Upper lobe of right lung (tissue), 1 donor: ENCODE measurements around the gene SMCO4. TPM values are rescaled to one million over a fixed set of nuclear protein-coding genes. Genes with fewer than 3 reads are reported as not detected.

ENCODE experiments used
- ATAC-seq: fragments of 200-7000 bp; cut with Tn5 transposase; one replicate; pipeline ENCODE4 v1.9.1; 2020; ENCODE audit warnings: mild to moderate bottlenecking, moderate library complexity
- DNase-seq: peaks from one replicate; pipeline ENCODE4 v3.0.0-alpha.2; 2020
- H3K27ac ChIP-seq: fragments of 200-600 bp; one replicate; pipeline ENCODE4 v1.8.0; 2022
- H3K27me3 ChIP-seq: fragments of 200-600 bp; one replicate; pipeline ENCODE4 v1.8.0; 2022; ENCODE audit warnings: mild to moderate bottlenecking
- H3K36me3 ChIP-seq: fragments of 200-600 bp; one replicate; pipeline ENCODE4 v1.8.0; 2022
- H3K4me1 ChIP-seq: fragments of 200-600 bp; one replicate; pipeline ENCODE4 v1.8.0; 2022
- H3K4me3 ChIP-seq: fragments of 200-600 bp; one replicate; pipeline ENCODE4 v1.8.0; 2022; ENCODE audit warnings: mild to moderate bottlenecking
- H3K9me3 ChIP-seq: fragments of 200-600 bp; one replicate; pipeline ENCODE4 v1.8.0; 2022
- intact Hi-C: fragments of 100-400 bp; cut with DNase I; formaldehyde crosslinking; loops from one replicate; pipeline ENCODE4 v1.11.0; 2022
- total RNA-seq: library from RNA; stranded (reverse); fragmentation: NEBNext Ultra II Directional; extraction: Animal tissue kit (Norgen Biotek cat#: 25700); gene quantifications from one replicate; pipeline ENCODE4 v1.2.1, GENCODE V29; 2021
- TF ChIP-seq, protein P1 (sequence below): fragments of 200-600 bp; IDR thresholded peaks from one replicate; pipeline ENCODE4 v1.8.0; 2022; ENCODE audit warnings: antibody characterized with exemption
- donor health status: DM: no; HTN: yes; CAD: no; lungs with severe emphysema.

SMCO4 gene
- total RNA-seq, 1 donor from 2014 or later: 55.7 TPM

DNA sequence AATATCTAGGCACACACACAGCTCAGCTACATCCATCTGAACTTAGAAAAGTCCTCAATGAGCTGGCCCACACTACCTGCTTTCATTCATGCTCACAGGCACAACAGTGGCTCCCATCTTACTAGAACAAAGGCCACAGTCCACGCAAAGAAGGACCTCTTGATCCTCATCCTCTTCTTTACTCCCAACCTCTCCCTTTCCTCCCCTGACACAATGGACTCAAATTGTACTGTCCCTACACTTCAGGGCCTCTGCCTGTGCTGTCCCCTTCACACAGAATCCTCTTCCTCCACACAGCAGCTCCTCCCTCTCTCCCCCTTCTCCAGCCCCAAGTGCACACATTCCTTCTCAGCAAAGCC, 12.7 kb downstream of the SMCO4 start:
- intact Hi-C loops: no loop called here
- H3K4me1 ChIP-seq: peaks cover 42% of the 10 kb centered on the region

DNA sequence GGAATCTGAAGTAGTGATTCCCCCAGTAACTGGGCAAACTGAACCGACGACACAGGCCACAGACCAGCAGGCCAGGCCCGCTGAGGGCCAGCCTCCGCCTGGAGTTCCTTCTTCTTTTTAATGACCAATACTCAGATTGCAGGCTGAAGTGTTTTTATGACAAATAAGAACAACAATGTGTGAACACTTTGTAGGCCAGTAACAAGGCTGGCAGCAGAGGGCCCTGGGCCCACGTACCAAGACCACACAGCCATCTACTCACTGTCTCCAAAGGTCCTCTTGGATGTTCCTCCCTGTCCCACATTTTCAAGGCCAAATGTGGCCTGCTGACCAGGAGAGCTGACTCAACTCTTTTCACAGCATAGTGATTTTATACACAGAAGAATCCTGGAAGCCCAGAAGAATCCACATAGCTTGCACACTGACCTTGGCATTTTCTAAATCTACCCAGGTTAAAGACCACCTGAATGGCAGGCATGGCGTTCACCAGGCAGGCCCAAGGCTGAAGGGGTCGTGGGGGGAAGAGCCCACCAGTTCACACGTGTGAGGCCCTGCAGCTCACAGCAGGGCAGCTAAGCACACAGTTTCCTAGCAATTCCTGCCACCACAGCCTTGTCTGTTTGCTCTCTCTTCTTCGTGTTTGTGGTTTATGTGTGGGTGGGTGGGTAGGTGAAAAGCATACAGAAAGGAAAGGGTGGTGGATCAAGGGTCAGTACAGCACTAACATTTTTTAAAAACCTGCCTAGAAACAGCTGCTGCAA, 13.3 kb downstream of the SMCO4 start:
- H3K36me3 ChIP-seq: no peaks in the 10 kb centered on the region
- no peaks in the 10 kb centered on the region for H3K9me3 ChIP-seq
- H3K4me3 ChIP-seq: no peak overlapping the region
- peak overlapping the region; percentile 67 for H3K27ac ChIP-seq
- ATAC-seq (peak; percentile 60), DNase-seq (peak; percentile 70)
- intact Hi-C loops: no loop called here
- TF ChIP-seq, protein P1, sequence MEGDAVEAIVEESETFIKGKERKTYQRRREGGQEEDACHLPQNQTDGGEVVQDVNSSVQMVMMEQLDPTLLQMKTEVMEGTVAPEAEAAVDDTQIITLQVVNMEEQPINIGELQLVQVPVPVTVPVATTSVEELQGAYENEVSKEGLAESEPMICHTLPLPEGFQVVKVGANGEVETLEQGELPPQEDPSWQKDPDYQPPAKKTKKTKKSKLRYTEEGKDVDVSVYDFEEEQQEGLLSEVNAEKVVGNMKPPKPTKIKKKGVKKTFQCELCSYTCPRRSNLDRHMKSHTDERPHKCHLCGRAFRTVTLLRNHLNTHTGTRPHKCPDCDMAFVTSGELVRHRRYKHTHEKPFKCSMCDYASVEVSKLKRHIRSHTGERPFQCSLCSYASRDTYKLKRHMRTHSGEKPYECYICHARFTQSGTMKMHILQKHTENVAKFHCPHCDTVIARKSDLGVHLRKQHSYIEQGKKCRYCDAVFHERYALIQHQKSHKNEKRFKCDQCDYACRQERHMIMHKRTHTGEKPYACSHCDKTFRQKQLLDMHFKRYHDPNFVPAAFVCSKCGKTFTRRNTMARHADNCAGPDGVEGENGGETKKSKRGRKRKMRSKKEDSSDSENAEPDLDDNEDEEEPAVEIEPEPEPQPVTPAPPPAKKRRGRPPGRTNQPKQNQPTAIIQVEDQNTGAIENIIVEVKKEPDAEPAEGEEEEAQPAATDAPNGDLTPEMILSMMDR: no peak
- no peaks in the 10 kb centered on the region for H3K27me3 ChIP-seq
- peaks cover 44% of the 10 kb centered on the region for H3K4me1 ChIP-seq

More for the DNA sequence above, 12.7 kb downstream of the SMCO4 start:
- Histone ChIP-seq H3K27me3 (no peaks in the 10 kb centered on the region), H3K27ac (peak overlapping the region; percentile 67), H3K36me3 (no peaks in the 10 kb centered on the region), H3K9me3 (no peaks in the 10 kb centered on the region), H3K4me3 (no peak overlapping the region)
- TF ChIP-seq, protein P1: no peak
- ATAC-seq (no peak), DNase-seq (no peak)

DNA sequence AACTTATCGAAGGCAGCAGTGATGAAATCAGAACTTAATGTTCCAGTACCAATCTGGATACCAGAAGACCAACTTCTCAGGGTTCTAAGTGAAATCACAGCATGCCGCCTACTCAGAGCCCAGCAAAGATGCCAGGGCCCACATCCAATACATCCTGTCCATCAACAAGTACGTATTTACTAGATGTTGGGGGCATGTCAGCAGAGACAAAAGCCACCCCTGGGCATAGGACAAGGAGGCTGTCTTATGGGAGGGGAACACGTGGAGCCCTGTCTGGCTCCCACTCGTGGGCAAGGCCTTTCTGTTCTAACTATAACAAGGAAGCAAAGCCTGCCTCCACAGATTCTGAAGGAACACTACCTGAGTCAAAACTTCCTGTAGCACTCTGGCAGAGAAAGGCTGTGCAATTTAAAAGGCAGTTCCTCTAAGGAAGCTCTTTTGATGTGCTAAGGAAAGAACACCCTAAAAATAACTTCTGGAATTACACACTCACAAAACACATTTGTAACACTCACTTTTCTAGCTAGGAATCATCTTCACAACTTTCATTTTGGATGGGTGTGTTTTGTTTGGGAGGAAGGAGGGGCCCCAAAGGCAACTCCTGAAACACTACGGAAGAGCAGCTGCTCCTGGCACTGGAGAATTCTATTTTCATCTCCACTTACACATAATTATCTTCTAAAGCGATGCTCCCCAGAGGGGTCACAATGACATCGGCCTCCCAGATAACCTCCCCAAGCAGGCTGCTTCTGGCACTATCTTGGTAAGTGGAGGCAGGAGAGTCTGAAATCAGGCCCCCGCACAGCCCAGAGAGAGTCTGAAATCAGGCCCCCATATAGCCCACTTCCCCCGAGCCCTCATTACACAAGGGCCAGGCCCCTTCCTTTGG, 14.2 kb downstream of the SMCO4 start:
- ATAC-seq (peak; percentile 48), DNase-seq (no peak)
- TF ChIP-seq, protein P1: no peak
- no peaks in the 10 kb centered on the region for H3K36me3 ChIP-seq
- peaks cover 51% of the 10 kb centered on the region for H3K4me1 ChIP-seq
- H3K4me3 ChIP-seq: no peak overlapping the region
- H3K27me3 ChIP-seq: no peaks in the 10 kb centered on the region
- intact Hi-C loops: no loop called here
- H3K9me3 ChIP-seq: no peaks in the 10 kb centered on the region
- H3K27ac ChIP-seq: peak overlapping the region; percentile 67

DNA sequence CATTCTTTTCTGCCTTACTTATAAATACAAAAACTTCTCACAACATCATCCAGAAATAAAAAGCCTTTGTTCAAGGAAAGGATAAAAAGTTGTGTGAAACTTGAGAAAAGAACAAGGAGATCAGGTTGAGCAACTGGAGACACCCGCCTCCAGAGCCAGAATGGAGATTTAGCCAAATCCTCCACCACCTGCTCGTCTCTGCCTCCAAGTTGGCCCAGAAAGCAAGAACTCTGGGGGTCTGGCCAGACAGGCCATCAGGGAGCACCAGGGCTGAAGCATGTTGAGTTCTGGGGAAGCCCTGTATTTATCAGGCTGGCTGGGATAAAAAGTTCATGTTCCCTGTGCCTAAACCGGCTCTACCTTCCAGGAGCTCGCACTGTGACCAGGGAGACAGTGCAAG, 14.9 kb downstream of the SMCO4 start:
- intact Hi-C loops: no loop called here
- H3K27me3 ChIP-seq: no peaks in the 10 kb centered on the region
- H3K4me1 ChIP-seq: peaks cover 56% of the 10 kb centered on the region
- no peaks in the 10 kb centered on the region for H3K36me3 ChIP-seq
- peak overlapping the region; percentile 67 for H3K27ac ChIP-seq
- TF ChIP-seq, protein P1: no peak
- no peak overlapping the region for H3K4me3 ChIP-seq
- H3K9me3 ChIP-seq: no peaks in the 10 kb centered on the region
- DNase-seq (no peak), ATAC-seq (no peak)

DNA sequence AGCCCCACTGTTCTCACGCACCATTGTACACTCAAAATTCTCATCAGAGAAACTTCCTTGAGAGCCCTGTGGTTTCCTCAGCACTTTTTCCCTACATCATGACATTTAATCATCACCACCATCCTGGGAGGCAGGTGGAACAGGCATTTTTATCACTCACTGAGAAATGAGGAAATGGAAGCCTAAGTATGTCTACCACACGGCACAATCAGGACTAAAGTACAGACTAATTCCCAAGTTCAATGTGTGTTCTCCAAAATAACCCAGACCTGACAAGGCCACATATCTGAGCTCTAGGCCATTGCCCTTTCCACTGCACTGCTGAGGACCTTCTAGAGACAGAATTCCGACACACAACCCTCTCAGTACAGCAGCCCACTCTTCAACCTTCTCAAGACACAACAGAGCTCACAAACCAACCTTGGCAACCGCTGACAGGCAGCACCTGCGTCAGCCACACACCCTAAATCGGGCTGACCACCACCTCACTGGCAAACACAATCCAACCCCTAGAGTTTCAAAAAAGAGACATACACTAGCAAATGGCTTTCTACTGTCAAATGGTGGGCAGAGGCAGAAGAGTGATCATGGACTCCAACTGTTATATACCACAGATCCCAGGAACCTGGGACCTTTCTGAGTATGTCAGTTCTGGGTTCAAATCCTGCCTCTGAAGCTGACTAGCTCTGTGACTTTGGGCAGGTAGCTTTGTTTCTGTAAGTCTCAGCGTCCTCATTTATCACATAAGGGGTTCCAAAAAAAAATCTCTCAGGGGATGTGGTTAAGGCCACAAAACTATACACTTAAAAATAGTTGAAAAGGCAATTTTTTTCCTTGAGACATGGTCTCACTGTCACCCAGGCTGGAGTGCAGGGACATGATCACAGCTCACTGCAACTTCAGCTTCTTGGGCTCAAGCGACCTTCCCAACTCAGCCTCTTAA, 16.3 kb downstream of the SMCO4 start:
- no peak overlapping the region for H3K4me3 ChIP-seq
- no peaks in the 10 kb centered on the region for H3K36me3 ChIP-seq
- DNase-seq (no peak), ATAC-seq (no peak)
- H3K27me3 ChIP-seq: no peaks in the 10 kb centered on the region
- H3K27ac ChIP-seq: no peak overlapping the region
- peaks cover 61% of the 10 kb centered on the region for H3K4me1 ChIP-seq
- no peaks in the 10 kb centered on the region for H3K9me3 ChIP-seq
- intact Hi-C loops: no loop called here
- TF ChIP-seq, protein P1: no peak
